Common myeloid progenitor, CD34-positive (primary cell): ENCODE data around the gene ZNG1C. TPM values are rescaled to one million over a fixed set of nuclear protein-coding genes. Genes with fewer than 3 reads are reported as not detected.
"Not testable (repeated sequence)": the region's sequence is repeated elsewhere in the genome, so short reads cannot be mapped to it uniquely, and the experiment has no call there.

Source experiments
- CTCF ChIA-PET: fragments of 350-600 bp; sonication (Branson Sonifier 250); formaldehyde crosslinking; loops from one replicate; lab custom pipeline; 2021; ENCODE audit warnings: antibody characterized with exemption; lab: Charles Lee
- POLR2A ChIA-PET: fragments of 350-600 bp; sonication (Branson Sonifier 250); formaldehyde crosslinking; loops from one replicate; lab custom pipeline; 2021; ENCODE audit warnings: antibody characterized with exemption; lab: Charles Lee
- DNase-seq, 3 donors: peaks; one replicate each; pipeline versions ENCODE4 v3.0.0 to v3.0.0-alpha.2; 2013
- H3K27ac ChIP-seq, 2 experiments: 1 replicate in 1 of 2; 2 replicates in 1 of 2; pipeline ENCODE4 v1.7.0; 2013; ENCODE audit warnings: inconsistent platforms in 2 of 2, low read length in 2 of 2, mild to moderate bottlenecking in 2 of 2, low read depth in 1 of 2, moderate library complexity in 1 of 2; ENCODE audit not compliant: severe bottlenecking in 2 of 2, insufficient read depth in 1 of 2, poor library complexity in 1 of 2
- H3K27me3 ChIP-seq, 5 experiments: replicated peaks in 2 of 5; 1 replicate in 3 of 5; 2 replicates in 2 of 5; pipeline versions ENCODE4 v1.6.1 to v1.7.0; 2013; ENCODE audit warnings: low read length in 4 of 5, mild to moderate bottlenecking in 2 of 5, moderate library complexity in 2 of 5, inconsistent platforms in 1 of 5; ENCODE audit not compliant: insufficient read depth in 5 of 5, control insufficient read depth in 4 of 5
- H3K36me3 ChIP-seq, 4 experiments: 1 replicate in 2 of 4; 2 replicates in 2 of 4; pipeline versions ENCODE4 v1.6.1 to v1.7.0; 2013; ENCODE audit warnings: low read length in 3 of 4, control low read depth in 1 of 4, mild to moderate bottlenecking in 1 of 4; ENCODE audit not compliant: control insufficient read depth in 4 of 4, insufficient read depth in 4 of 4
- H3K4me1 ChIP-seq, 4 experiments: 1 replicate in 3 of 4; 2 replicates in 1 of 4; pipeline versions ENCODE4 v1.6.1 to v1.7.1; 2013; ENCODE audit warnings: low read length in 3 of 4, mild to moderate bottlenecking in 3 of 4, control low read depth in 1 of 4, inconsistent platforms in 1 of 4, moderate library complexity in 1 of 4; ENCODE audit not compliant: control insufficient read depth in 4 of 4, insufficient read depth in 4 of 4; ENCODE audit errors: control extremely low read depth in 1 of 4
- H3K4me3 ChIP-seq, 7 experiments: 1 replicate in 4 of 7; 2 replicates in 3 of 7; pipeline versions ENCODE4 v1.5.1 to v1.7.0; 2013; ENCODE audit warnings: mild to moderate bottlenecking in 7 of 7, low read length in 6 of 7, moderate library complexity in 6 of 7, inconsistent platforms in 2 of 7, low read depth in 2 of 7, control low read depth in 1 of 7; ENCODE audit not compliant: insufficient read depth in 4 of 7, control insufficient read depth in 1 of 7; ENCODE audit errors: extremely low read depth in 1 of 7
- H3K9me3 ChIP-seq, 5 experiments: 1 replicate in 4 of 5; 2 replicates in 1 of 5; pipeline versions ENCODE4 v1.6.1 to v1.7.1; 2013; ENCODE audit warnings: low read length in 4 of 5, mild to moderate bottlenecking in 2 of 5, inconsistent platforms in 1 of 5, low read depth in 1 of 5, moderate library complexity in 1 of 5; ENCODE audit not compliant: control insufficient read depth in 4 of 5, insufficient read depth in 2 of 5; ENCODE audit errors: control extremely low read depth in 1 of 5
- WGBS: methylation state at CpG from one replicate; pipeline ENCODE4 v1.1.5; 2013; ENCODE audit not compliant: insufficient coverage; 5-methylcytosine and 5-hydroxymethylcytosine counted together
- polyA plus RNA-seq: library from polyadenylated mRNA; unstranded; fragments of 120-200 nt; gene quantifications from one replicate; pipeline ENCODE4 v1.2.1, GENCODE V29; 2013

The ZNG1C gene
- polyA plus RNA-seq: 31.2 TPM

DNA sequence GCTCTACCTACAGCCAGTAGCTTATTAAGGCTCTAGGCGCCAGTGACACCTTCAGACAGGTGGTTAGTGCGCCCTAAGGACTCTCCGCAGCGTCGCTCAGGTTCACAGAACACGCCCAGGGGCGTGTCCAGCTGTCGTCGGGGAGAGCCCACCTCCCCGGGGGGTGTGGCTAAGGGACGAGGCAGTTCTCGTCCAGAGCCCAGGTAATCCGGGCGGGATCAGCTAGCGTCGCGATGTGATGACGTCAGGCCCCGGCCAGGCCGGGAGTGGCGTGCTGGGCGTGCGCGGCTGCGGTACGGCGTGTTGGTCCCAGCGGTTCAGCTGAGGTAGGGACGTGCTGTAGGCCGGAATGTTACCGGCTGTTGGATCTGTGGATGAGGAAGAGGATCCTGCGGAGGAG, at the start of gene ZNG1C:
Gene ZNG1C, plus strand, starts transcription at position 301 of the 400 bp plus-strand sequence. Its CDS starts 49 bp downstream, at position 350.
- H3K36me3 ChIP-seq, H3K27ac ChIP-seq, POLR2A ChIA-PET, H3K4me1 ChIP-seq, H3K9me3 ChIP-seq, H3K4me3 ChIP-seq, CTCF ChIA-PET, DNase-seq, H3K27me3 ChIP-seq: not testable (repeated sequence)
- no CpG with 5 or more reads among the region's 32 CpGs for WGBS

DNA sequence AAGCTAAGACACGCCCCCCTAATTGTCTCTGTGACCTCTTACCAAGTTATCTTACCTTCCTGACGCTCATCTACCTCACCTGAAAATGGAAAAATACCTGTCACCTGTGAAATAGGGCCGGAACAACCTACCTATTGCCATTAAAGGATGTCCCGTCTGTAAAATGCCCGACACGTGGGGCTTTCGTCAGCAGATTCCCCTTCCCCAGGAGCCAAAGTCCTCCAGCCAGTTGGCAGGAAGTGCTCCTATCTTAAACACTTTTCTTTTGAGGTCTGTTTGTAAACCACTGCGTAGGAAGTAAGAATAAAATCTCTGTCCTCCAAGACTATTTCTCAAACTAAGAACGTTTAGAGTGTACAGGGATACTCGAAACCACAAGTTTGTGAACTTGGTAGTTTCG, 654 bp downstream of the ZNG1C start:
- H3K9me3 ChIP-seq, H3K36me3 ChIP-seq, DNase-seq, H3K27me3 ChIP-seq, POLR2A ChIA-PET, H3K4me3 ChIP-seq, CTCF ChIA-PET, H3K27ac ChIP-seq, H3K4me1 ChIP-seq: not testable (repeated sequence)
- WGBS: no CpG with 5 or more reads among the region's 11 CpGs

- H3K4me3 ChIP-seq, POLR2A ChIA-PET, DNase-seq, H3K27ac ChIP-seq, CTCF ChIA-PET, H3K27me3 ChIP-seq, H3K9me3 ChIP-seq, H3K4me1 ChIP-seq, H3K36me3 ChIP-seq: not testable (repeated sequence)
- no CpG with 5 or more reads among the region's 16 CpGs for WGBS
Observed at GRCh38 chr9:68281041-68281440, 39.3 kb downstream of the ZNG1C start.

DNA sequence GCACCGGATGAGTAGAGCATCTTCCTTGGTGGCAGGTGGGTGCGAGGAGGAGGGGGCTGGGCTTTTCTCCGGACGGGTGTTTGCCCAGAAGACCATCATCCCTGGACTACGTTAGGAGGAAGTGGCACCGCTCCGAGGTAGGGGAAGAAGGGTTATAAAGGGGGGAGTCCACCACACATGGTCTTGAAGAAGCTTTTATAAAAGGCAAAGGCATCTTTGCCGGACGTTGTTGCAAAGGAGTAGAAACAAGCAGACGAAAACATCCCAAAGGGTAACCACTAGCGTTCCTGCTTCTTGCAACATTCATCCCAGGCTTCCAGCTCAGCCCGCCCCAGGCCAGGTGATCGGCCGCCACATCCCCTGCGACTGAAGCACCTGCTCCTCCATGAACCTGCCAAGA, 60.8 kb downstream of the ZNG1C start, which contains the start of gene FOXD4L3:
Gene FOXD4L3, plus strand, starts transcription at position 301 of the 400 bp plus-strand sequence. Its CDS starts 85 bp downstream, at position 386.
- DNase-seq, H3K9me3 ChIP-seq, H3K27ac ChIP-seq, H3K36me3 ChIP-seq, H3K4me1 ChIP-seq, H3K4me3 ChIP-seq, CTCF ChIA-PET, POLR2A ChIA-PET, H3K27me3 ChIP-seq: not testable (repeated sequence)
- WGBS: no CpG with 5 or more reads among the region's 15 CpGs

GRCh38 chr9:68303771-68304170, 62.0 kb downstream of the ZNG1C start:
- H3K4me1 ChIP-seq, H3K36me3 ChIP-seq, DNase-seq, H3K4me3 ChIP-seq, POLR2A ChIA-PET, H3K9me3 ChIP-seq, CTCF ChIA-PET, H3K27me3 ChIP-seq, H3K27ac ChIP-seq: not testable (repeated sequence)
- WGBS: no CpG with 5 or more reads among the region's 30 CpGs

- no CpG with 5 or more reads among the region's 21 CpGs for WGBS
- H3K27me3 ChIP-seq, H3K36me3 ChIP-seq, DNase-seq, H3K4me1 ChIP-seq, CTCF ChIA-PET, H3K9me3 ChIP-seq, POLR2A ChIA-PET, H3K4me3 ChIP-seq, H3K27ac ChIP-seq: not testable (repeated sequence)
Observed at GRCh38 chr9:68304212-68304611, 62.4 kb downstream of the ZNG1C start.

- POLR2A ChIA-PET, H3K9me3 ChIP-seq, H3K4me1 ChIP-seq, H3K4me3 ChIP-seq, H3K27ac ChIP-seq, H3K27me3 ChIP-seq, CTCF ChIA-PET, H3K36me3 ChIP-seq, DNase-seq: not testable (repeated sequence)
- no CpG with 5 or more reads among the region's 4 CpGs for WGBS
Observed at GRCh38 chr9:68304777-68305176, 63.0 kb downstream of the ZNG1C start.
